GM23248 (cell line): ENCODE measurements around the gene NTMT1.

Experiments used
- EZH2 ChIP-seq: fragments of 200-600 bp; sonication (generic); IDR thresholded peaks from 2 replicates; pipeline ENCODE4 v1.6.1; 2018; ENCODE audit warnings: antibody characterized with exemption, mild to moderate bottlenecking; ENCODE audit not compliant: insufficient read depth, poor library complexity, severe bottlenecking
- EZH2phosphoT487 ChIP-seq: fragments of 200-600 bp; sonication (generic); IDR thresholded peaks from 2 replicates; pipeline ENCODE4 v1.6.1; 2018; ENCODE audit warnings: antibody characterized with exemption, moderate library complexity, mild to moderate bottlenecking, low read depth; ENCODE audit not compliant: insufficient read depth

- TF ChIP-seq EZH2, result no peak
- no peak for TF ChIP-seq EZH2phosphoT487
Measured at GRCh38 chr9:129613520-129614175, 12.3 kb upstream of the NTMT1 start.
